ENCODE measurements around the gene FOXL2NB. TPM values are rescaled to one million over a fixed set of nuclear protein-coding genes. Genes with fewer than 3 reads are reported as not detected.
A peak's percentile ranks its signal among the peaks of the same experiment; 100 is the strongest.
"Not testable (repeated sequence)": the region's sequence is repeated elsewhere in the genome, so short reads cannot be mapped to it uniquely, and the experiment has no call there.

Gene FOXL2NB
- total RNA-seq: not detected

DNA sequence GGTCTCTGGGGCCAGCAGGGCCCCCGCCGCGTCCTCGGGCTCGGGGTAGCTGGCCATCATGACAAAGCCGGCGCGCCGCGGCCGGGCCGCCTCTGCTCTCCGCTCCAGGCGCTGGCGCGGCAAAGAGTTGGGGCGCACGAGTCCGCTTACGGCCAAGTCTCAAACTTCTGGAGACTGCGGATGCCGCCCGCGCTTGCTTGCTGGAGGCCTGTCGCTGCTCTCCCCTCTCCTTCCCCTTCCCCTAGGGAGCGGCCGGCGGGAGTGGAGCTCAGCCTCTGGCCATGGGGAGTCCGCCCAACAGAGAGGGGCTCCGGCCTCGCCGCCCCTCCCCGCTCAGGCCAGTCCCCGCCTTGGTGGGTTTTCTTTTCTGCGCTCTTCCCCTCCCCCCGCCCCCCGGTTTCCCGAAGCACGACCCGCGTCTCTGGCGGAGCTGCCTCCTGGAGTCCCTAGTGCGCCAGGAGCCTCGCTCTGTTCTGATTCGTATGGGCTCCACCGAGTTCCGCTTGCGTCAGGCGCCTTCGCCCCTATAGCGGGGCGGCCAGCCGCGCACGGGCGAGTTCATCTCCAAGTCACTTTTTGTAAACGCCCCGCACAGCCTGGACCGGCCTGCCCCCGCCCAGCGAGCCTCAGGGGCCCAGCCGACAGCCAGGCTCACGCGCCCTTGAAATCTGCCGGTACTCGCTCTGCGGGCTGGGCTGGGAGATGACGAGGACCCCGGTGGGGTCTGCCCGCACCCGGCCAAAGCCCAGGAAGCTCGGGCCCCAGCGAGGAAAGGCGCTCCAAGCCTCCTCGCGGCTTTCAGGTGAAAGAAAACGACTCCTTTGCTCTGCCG is at the start of gene FOXL2NB, which contains the start of gene FOXL2:
FOXL2NB (plus strand) TSS at position 555 of the 832 bp plus-strand sequence; CDS start at position 703, 148 bp downstream.
FOXL2 (minus strand) TSS at position 475 of the 832 bp plus-strand sequence; CDS start at position 60, 415 bp downstream.
- DNase-seq (ENCODE audit: low spot score) (peak; percentile 41), ATAC-seq (peak; percentile 5)

GRCh38 chr3:138898301-138898700 is 48.7 kb upstream of the FOXL2NB start:
- DNase-seq (ENCODE audit: low spot score): no peak

DNA sequence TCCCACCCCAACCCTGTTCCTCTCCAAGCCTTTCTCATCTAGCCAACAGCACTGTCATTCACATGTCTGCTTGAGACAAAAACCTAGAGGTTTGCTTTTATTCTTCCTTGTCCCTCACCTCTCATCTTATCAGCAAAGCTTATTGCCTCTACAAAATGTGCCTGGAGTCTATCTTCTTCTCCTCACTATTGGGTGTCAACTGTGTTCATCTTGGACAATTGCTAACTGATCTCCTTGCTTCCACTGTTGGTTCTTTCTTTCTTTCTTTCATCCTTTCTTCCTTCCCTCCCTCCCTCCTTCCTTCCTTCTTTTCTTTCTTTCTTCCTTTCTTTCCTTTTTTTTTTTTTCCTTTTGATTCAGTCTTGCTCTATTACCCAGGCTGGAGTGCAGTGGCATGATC is 48.3 kb upstream of the FOXL2NB start:
- ATAC-seq: no peak
- DNase-seq (ENCODE audit: low spot score): no peak

More at GRCh38 chr3:138898301-138898700, 48.7 kb upstream of the FOXL2NB start:
- no peak for ATAC-seq

- DNase-seq (ENCODE audit: low spot score) (no peak), ATAC-seq (no peak)
These were observed 47.5 kb upstream of the FOXL2NB start for GRCh38 chr3:138899351-138899991.

DNA sequence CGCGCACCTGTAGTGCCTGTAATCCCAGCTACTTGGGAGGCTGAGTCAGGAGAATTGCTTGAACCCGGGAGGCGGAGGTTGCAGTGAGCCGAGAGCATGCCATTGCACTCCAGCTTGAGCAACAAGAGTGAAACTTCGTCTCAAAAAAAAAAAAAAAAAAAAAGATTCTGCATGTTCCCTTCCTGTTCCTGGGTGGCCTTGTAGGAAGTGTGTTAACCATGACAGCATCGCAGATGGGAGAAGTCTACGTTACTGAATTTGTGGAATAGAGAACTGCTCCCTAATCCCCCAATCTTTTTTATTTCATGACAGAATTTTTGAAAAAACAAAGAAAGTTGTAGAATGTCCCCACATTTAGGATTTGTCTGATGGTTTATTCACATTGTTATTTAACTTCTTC is 45.5 kb upstream of the FOXL2NB start:
- ATAC-seq (no peak), DNase-seq (ENCODE audit: low spot score) (no peak)

- DNase-seq (ENCODE audit: low spot score) (no peak), ATAC-seq (no peak)
These were observed 44.8 kb upstream of the FOXL2NB start for GRCh38 chr3:138902171-138902570.

GRCh38 chr3:138907539-138907938 is 39.5 kb upstream of the FOXL2NB start:
- ATAC-seq: no peak
- no peak for DNase-seq (ENCODE audit: low spot score)

- DNase-seq (ENCODE audit: low spot score) (no peak), ATAC-seq (no peak)
These were observed 38.2 kb upstream of the FOXL2NB start for GRCh38 chr3:138908846-138909245.

DNA sequence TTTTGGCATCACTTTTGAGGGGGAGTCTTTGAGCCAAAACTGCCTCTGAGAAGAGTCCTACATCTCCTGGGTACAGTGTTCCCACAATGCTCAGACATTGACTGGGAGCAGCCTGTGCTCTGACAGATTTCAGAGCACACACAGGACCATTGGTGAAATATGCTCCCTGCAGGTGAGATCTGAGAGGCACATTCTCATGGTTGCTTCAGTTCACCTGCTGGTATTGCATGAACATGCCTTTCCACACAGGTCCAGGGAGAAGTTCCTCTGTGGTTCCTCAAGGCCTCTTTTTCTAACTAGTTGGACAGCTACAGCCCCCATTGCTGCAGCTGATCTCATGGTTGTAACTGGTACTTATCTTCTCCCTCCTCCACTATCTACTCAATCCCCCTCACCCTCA is 37.1 kb upstream of the FOXL2NB start:
- DNase-seq (ENCODE audit: low spot score) (no peak), ATAC-seq (no peak)

- no peak for ATAC-seq
- no peak for DNase-seq (ENCODE audit: low spot score)
These were observed 35.4 kb upstream of the FOXL2NB start for GRCh38 chr3:138911621-138912020.

DNA sequence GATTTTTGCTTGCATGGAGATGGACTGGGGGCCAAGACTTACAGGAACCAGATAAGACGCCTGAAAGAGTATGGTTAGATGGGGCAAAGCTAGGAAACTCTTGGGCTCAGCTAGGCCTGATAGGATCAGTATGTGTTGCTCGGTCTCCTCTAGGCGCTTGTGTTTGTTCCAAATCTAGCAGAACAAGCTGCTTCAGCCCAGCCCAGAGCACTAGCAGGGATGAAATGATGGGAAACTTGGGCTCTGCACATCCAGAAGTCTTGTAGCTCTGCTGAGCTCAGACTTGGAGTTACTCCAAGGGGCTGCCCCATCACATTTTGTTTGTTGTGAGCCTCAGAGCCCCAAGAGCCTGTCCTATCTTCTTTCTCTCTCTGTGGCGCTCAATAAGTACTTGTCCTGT is 34.8 kb upstream of the FOXL2NB start:
- ATAC-seq (no peak), DNase-seq (ENCODE audit: low spot score) (no peak)

GRCh38 chr3:138913766-138914165 is 33.3 kb upstream of the FOXL2NB start:
- no peak for ATAC-seq
- DNase-seq (ENCODE audit: low spot score): no peak

DNA sequence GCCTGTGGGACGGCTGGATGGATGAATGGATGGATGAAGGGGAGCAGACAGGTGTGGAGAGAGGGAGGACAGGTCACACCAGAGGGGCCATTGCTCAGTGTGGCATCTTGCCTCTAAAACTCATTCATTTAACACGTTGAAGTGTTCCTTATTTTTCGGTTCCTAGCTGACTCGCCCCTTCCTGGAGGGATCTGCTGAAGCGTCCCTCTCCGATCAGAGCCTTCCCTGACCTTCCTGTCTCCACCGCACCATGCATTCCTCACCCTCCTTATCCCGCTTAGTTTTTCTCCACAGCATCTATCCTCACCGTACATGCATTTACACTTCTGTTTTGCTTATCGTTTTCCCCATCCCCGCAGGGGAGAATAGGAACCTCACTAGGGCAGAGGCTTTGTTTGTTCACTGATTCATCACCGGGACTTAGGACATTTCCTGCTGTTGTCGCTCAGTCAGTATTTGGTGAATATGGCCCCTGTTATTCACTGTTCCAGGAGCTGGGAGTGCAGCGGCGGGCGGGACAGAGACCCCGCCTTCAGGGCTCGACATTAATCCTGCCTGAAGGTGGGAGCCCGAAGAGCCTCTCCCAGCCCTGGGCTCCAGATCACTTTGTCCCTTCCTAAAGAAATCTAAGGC is 32.0 kb upstream of the FOXL2NB start:
- DNase-seq (ENCODE audit: low spot score): no peak
- ATAC-seq: peak; percentile 51

DNA sequence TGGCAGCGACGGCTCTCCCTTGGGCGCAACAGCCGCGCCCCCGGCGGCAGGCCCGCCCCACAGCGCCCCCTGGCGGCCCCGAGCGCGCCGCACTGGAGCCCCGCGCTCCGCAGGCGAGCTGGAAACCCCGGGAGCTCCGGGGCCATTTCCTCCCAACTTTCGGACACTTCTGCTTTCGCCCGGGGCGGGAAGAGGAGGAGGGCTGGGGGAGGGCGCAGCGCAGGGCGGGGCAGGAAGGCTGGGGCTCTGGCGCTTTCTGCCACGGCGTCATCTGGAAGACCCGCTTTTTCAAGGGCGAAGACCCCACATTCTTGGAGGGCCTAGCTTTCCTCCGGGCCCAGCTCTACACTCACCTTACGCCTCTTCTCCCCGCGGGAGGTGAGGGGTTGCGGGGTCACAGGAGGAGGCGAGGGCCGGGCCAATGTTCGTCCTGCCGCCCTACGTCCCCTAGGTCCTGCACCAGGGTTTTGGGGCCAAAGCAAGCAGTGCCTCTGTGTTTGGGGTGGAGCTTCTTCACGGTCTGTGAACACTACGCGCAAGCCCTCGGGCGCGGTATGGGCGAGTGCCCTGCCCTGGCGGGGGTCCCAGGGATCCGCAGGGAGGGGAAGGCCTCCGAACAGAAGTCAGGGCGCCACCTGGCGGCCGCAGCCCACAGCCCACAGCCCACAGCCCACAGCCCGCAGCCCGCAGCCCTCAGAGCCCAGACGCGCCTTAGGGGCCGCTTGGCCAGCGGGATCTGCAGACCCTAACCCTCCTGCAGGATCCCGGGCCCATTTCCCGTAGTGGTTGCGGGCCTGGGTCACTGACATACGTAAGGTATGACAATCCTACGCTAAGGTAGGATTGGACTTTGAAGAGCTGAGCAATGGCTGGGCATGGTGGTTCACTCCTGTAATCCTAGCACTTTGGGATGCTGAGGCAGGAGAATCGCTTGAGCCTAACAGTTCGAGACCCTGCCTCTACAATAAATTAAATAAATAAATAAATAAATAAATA is 31.2 kb upstream of the FOXL2NB start:
- peak; percentile 98 for DNase-seq (ENCODE audit: low spot score)
- ATAC-seq: peak; percentile 92

- DNase-seq (ENCODE audit: low spot score) (peak; percentile 60), ATAC-seq (no peak)
These were observed 30.2 kb upstream of the FOXL2NB start for GRCh38 chr3:138916824-138917223.

DNA sequence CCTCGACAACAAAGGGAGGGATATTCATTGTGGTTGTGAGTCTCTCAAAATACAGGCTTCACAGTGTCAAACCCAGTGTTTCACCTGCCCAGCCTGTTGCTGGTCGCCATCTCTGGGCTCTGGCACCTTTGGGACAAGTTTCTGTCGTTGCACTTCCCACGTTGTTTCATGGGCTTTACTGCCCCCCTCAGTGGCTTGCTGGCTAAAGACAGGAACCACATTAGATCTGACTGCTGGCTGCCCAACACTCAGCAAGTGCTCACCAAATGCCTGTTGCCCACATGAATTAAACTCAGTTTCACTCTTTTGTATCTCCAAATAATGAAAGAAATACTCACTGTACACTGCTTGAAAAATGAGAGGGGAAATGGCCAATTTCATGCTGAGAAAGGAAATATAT is 27.7 kb upstream of the FOXL2NB start:
- no peak for DNase-seq (ENCODE audit: low spot score)
- no peak for ATAC-seq

DNA sequence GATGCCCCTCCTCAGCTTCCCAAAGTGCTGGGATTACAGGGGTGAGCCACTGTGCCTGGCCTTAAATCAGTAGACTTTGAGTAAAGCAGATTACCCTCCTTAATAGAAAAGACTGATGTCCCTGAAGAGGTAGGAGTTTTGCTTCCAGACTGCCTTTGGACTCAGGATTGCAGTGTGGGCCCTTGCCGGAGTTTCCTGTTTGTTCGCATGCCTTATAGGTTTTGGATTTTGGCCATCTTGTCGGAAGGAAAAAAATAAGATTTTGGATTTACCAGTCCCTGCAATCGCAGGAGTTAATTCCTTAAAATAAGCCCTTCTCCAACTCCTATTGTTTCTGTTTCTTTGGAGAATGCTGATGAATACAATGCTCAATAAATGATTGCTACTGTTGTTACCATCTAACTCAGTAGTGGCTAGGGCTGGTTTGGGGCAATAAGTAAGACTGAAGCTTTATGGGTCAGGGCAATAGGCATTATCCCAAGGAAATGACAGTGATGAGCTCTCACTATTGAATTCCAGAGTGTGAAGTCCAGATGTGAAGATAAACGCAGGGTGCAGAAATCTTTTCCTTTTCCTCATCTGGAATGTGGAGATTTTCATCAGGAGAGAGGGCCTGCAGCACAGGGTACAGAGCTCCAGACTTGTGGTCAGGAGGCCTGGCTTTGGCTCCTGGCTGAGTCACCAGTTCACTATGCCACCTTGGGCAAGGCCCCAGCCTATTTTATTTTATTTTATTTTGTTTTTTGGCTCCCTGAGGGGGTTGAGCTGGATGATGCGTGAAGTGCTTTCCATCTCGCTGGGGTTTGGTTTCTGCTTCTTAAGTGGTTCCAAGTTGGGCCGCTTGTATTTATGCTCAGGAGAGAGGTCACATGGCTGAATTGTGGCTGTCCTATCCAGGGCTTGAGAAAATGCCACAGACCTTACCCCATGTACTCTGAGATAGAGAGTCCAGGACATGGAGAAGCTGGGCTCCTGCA is 25.4 kb upstream of the FOXL2NB start:
- ATAC-seq: no peak

DNA sequence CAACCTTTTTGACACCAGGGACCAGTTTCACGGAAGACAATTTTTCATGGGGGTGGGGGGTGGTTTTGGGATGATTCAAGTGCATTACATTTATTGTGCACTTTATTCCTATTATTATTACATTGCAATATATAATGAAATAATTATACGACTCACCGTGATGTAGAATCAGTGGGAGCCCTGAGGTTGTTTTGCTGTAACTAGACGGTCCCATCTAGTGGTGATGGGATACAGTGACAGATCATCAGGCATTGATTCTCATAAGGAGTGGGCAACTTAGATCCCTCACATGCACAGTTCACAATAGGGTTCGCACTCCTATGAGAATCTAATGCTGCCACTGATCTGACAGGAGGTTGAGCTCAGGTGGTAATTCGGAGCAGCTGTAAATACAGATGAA is 24.6 kb upstream of the FOXL2NB start:
- ATAC-seq: not testable (repeated sequence)

More for the DNA sequence above, 25.4 kb upstream of the FOXL2NB start:
- DNase-seq (ENCODE audit: low spot score): no peak

GRCh38 chr3:138923531-138923994 is 23.5 kb upstream of the FOXL2NB start:
- peak; percentile 99 for ATAC-seq
- peak; percentile 79 for DNase-seq (ENCODE audit: low spot score)

More for the DNA sequence above, 24.6 kb upstream of the FOXL2NB start:
- not testable (repeated sequence) for DNase-seq (ENCODE audit: low spot score)

Data from left lobe of liver (tissue), 2 donors.